Memory B cell (primary cell): ENCODE results near the gene RBM15B.
A peak's percentile ranks its signal among the peaks of the same experiment; 100 is the strongest.

ENCODE experiments used
- ATAC-seq: fragments of 150-1000 bp; cut with Tn5 transposase; 2 replicates; pipeline ENCODE4 v1.10.0; 2021; ENCODE audit warnings: low read depth, mild to moderate bottlenecking, moderate library complexity
- DNase-seq, 2 donors: peaks; one replicate each; pipeline ENCODE4 v3.0.0; 2022; ENCODE audit warnings: low spot score in 2 of 2
- H3K27ac Mint-ChIP-seq: one replicate; pipeline ENCODE4 v1.8.0; 2022; ENCODE audit warnings: mild to moderate bottlenecking, moderate library complexity, mixed read lengths
- H3K27me3 Mint-ChIP-seq: one replicate; pipeline ENCODE4 v1.8.0; 2022; ENCODE audit warnings: mixed read lengths
- H3K36me3 Mint-ChIP-seq: one replicate; pipeline ENCODE4 v1.8.0; 2022; ENCODE audit warnings: mild to moderate bottlenecking, mixed read lengths
- H3K4me1 Mint-ChIP-seq: one replicate; pipeline ENCODE4 v1.8.0; 2022; ENCODE audit warnings: mixed read lengths
- H3K4me3 Mint-ChIP-seq: one replicate; pipeline ENCODE4 v1.8.0; 2022; ENCODE audit warnings: mild to moderate bottlenecking, moderate library complexity, mixed read lengths
- H3K9me3 Mint-ChIP-seq: one replicate; pipeline ENCODE4 v1.8.0; 2022; ENCODE audit warnings: mixed read lengths

The RBM15B gene

GRCh38 chr3:51426921-51427320, 35.8 kb downstream of the RBM15B start:
- Mint-ChIP-seq H3K9me3 (no peaks in the 10 kb centered on the region), H3K27me3 (no peaks in the 10 kb centered on the region), H3K27ac (peak overlapping the region; percentile 41), H3K4me1 (no peaks in the 10 kb centered on the region), H3K4me3 (no peak overlapping the region), H3K36me3 (peaks cover 13% of the 10 kb centered on the region)
- DNase-seq (no peak), ATAC-seq (no peak)

- no peak for ATAC-seq
- Mint-ChIP-seq H3K4me1 (no peaks in the 10 kb centered on the region), H3K27me3 (no peaks in the 10 kb centered on the region), H3K4me3 (no peak overlapping the region), H3K9me3 (no peaks in the 10 kb centered on the region), H3K27ac (no peak overlapping the region), H3K36me3 (peaks cover 14% of the 10 kb centered on the region)
- DNase-seq, result no peak
Observed at GRCh38 chr3:51429138-51429537, 38.1 kb downstream of the RBM15B start.

- Mint-ChIP-seq H3K4me3 (no peak overlapping the region), H3K27me3 (no peaks in the 10 kb centered on the region), H3K36me3 (peaks cover 17% of the 10 kb centered on the region), H3K4me1 (peaks cover 4% of the 10 kb centered on the region), H3K9me3 (no peaks in the 10 kb centered on the region), H3K27ac (no peak overlapping the region)
- DNase-seq (no peak), ATAC-seq (no peak)
Observed at GRCh38 chr3:51434110-51434509, 43.0 kb downstream of the RBM15B start.

GRCh38 chr3:51434746-51435327, 43.8 kb downstream of the RBM15B start:
- Mint-ChIP-seq H3K36me3 (peaks cover 15% of the 10 kb centered on the region), H3K4me3 (no peak overlapping the region), H3K4me1 (peaks cover 4% of the 10 kb centered on the region), H3K27ac (peak overlapping the region; percentile 10), H3K9me3 (no peaks in the 10 kb centered on the region), H3K27me3 (no peaks in the 10 kb centered on the region)
- DNase-seq (peak; percentile 16 to 35), ATAC-seq (peak; percentile 78)

- Mint-ChIP-seq H3K9me3 (no peaks in the 10 kb centered on the region), H3K36me3 (peaks cover 27% of the 10 kb centered on the region), H3K27ac (no peak overlapping the region), H3K27me3 (no peaks in the 10 kb centered on the region), H3K4me3 (no peak overlapping the region), H3K4me1 (peaks cover 4% of the 10 kb centered on the region)
- no peak for ATAC-seq
- no peak for DNase-seq
Observed at GRCh38 chr3:51436998-51437639, 46.0 kb downstream of the RBM15B start.

GRCh38 chr3:51441282-51442030, 50.4 kb downstream of the RBM15B start:
- no peak for DNase-seq
- Mint-ChIP-seq H3K27me3 (no peaks in the 10 kb centered on the region), H3K27ac (peak overlapping the region; percentile 46), H3K4me1 (no peaks in the 10 kb centered on the region), H3K36me3 (peaks cover 23% of the 10 kb centered on the region), H3K4me3 (no peak overlapping the region), H3K9me3 (no peaks in the 10 kb centered on the region)
- ATAC-seq, result no peak

- H3K27me3 Mint-ChIP-seq, result no peaks in the 10 kb centered on the region
- no peak overlapping the region for H3K4me3 Mint-ChIP-seq
- H3K27ac Mint-ChIP-seq, result no peak overlapping the region
- no peak for DNase-seq
- peaks cover 10% of the 10 kb centered on the region for H3K4me1 Mint-ChIP-seq
- ATAC-seq, result no peak
- peaks cover 35% of the 10 kb centered on the region for H3K36me3 Mint-ChIP-seq
- H3K9me3 Mint-ChIP-seq, result no peaks in the 10 kb centered on the region
Observed at GRCh38 chr3:51445544-51446280, 54.6 kb downstream of the RBM15B start.
